Hepatic stellate cell (primary cell): ENCODE results near the gene GGT1.
"Not testable (repeated sequence)": the region's sequence is repeated elsewhere in the genome, so short reads cannot be mapped to it uniquely, and the experiment has no call there.

Experiments
- DNase-seq: peaks from one replicate; pipeline ENCODE4 v3.0.0; 2011; ENCODE audit warnings: low spot score

GGT1 gene

GRCh38 chr22:24584166-24584790 lies 18.7 kb upstream of the GGT1 start:
- DNase-seq: no peak

GRCh38 chr22:24584871-24585411 lies 18.1 kb upstream of the GGT1 start:
- no peak for DNase-seq

GRCh38 chr22:24585461-24585860 lies 17.5 kb upstream of the GGT1 start:
- no peak for DNase-seq

- DNase-seq: no peak
Observed at GRCh38 chr22:24585927-24586546, 17.0 kb upstream of the GGT1 start.

GRCh38 chr22:24587251-24587650 lies 15.7 kb upstream of the GGT1 start:
- DNase-seq: no peak

GRCh38 chr22:24587948-24588347 lies 15.0 kb upstream of the GGT1 start:
- no peak for DNase-seq

GRCh38 chr22:24588381-24588756 lies 14.6 kb upstream of the GGT1 start:
- no peak for DNase-seq

- DNase-seq: no peak
Observed at GRCh38 chr22:24588757-24589481, 14.1 kb upstream of the GGT1 start.

- no peak for DNase-seq
Observed at GRCh38 chr22:24589518-24590030, 13.4 kb upstream of the GGT1 start.

- DNase-seq: no peak
Observed at GRCh38 chr22:24590596-24591173, 12.3 kb upstream of the GGT1 start.

- DNase-seq: no peak
Observed at GRCh38 chr22:24591286-24591830, 11.6 kb upstream of the GGT1 start.

GRCh38 chr22:24592058-24592850 lies 10.7 kb upstream of the GGT1 start:
- peak; percentile 45 for DNase-seq

- DNase-seq: peak; percentile 95
Observed at GRCh38 chr22:24592851-24593558, 10.0 kb upstream of the GGT1 start, which contains the start of gene LRRC75B. LRRC75B (minus strand) TSS chr22:24593073; CDS start chr22:24593039, 34 bp downstream.

- DNase-seq: not testable (repeated sequence)
Observed at GRCh38 chr22:24593559-24593835, 9.5 kb upstream of the GGT1 start.

- DNase-seq: no peak
Observed at GRCh38 chr22:24593836-24594568, 9.0 kb upstream of the GGT1 start.

GRCh38 chr22:24594569-24595120 lies 8.3 kb upstream of the GGT1 start:
- DNase-seq: no peak

GRCh38 chr22:24595228-24595627 lies 7.8 kb upstream of the GGT1 start:
- DNase-seq: no peak

GRCh38 chr22:24595863-24596262 lies 7.1 kb upstream of the GGT1 start:
- no peak for DNase-seq

- DNase-seq: not testable (repeated sequence)
Observed at GRCh38 chr22:24597076-24597475, 5.9 kb upstream of the GGT1 start.

- no peak for DNase-seq
Observed at GRCh38 chr22:24599514-24599913, 3.5 kb upstream of the GGT1 start.
